ENCODE data around the gene MZT2B.
"Not testable (repeated sequence)": the region's sequence is repeated elsewhere in the genome, so short reads cannot be mapped to it uniquely, and the experiment has no call there.

MZT2B gene

GRCh38 chr2:130230907-130231306 lies 48.8 kb downstream of the MZT2B start:
- H3K9me3 Mint-ChIP-seq; H3K4me3 Mint-ChIP-seq; H3K27me3 Mint-ChIP-seq (ENCODE audit: low read depth, poor library complexity); H3K36me3 Mint-ChIP-seq (ENCODE audit: low read depth); H3K4me1 Mint-ChIP-seq; DNase-seq: not testable (repeated sequence)
- H3K27ac Mint-ChIP-seq = peak overlapping the region; percentile 45

- TF ChIP-seq CTCF (IDR thresholded peaks at IDR 0.05) = no peak
- Mint-ChIP-seq H3K4me3 (no peak overlapping the region), H3K27ac (no peak overlapping the region), H3K36me3 (ENCODE audit: low read depth) (no peaks in the 10 kb centered on the region), H3K4me1 (no peaks in the 10 kb centered on the region), H3K27me3 (ENCODE audit: low read depth, poor library complexity) (peaks cover 8% of the 10 kb centered on the region), H3K9me3 (peaks cover 3% of the 10 kb centered on the region)
- DNase-seq = no peak
These were observed 49.6 kb downstream of the MZT2B start for GRCh38 chr2:130231656-130232055.

DNA sequence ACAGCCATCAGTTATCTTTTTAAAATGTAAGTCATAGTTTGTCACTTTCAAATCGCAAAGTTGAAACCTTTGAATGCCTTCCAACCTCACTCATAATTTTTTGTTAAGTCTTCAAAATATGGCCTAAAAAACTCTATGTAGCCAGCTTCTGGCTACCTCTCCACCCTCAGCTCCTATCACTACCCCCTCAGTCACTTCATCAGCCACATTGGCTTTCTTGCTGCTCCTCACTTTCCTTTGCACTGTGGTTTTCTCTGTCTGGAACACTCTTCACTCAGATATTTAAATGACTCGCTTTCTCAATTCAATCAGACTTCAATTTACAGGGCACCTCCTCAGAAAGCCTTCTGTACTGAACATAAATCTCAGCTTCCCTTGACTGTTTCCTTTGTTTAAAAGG lies 51.0 kb downstream of the MZT2B start:
- DNase-seq; H3K4me1 Mint-ChIP-seq; H3K4me3 Mint-ChIP-seq; H3K9me3 Mint-ChIP-seq; H3K36me3 Mint-ChIP-seq (ENCODE audit: low read depth); H3K27me3 Mint-ChIP-seq (ENCODE audit: low read depth, poor library complexity); H3K27ac Mint-ChIP-seq: not testable (repeated sequence)

GRCh38 chr2:130239581-130239980 lies 57.5 kb downstream of the MZT2B start:
- not testable (repeated sequence) for H3K36me3 Mint-ChIP-seq (ENCODE audit: low read depth); DNase-seq; H3K9me3 Mint-ChIP-seq; H3K4me1 Mint-ChIP-seq; H3K27ac Mint-ChIP-seq; H3K4me3 Mint-ChIP-seq
- peaks cover 15% of the 10 kb centered on the region for H3K27me3 Mint-ChIP-seq (ENCODE audit: low read depth, poor library complexity)
